AG04450 (cell line): ENCODE measurements around the gene NDUFS6. TPM values are rescaled to one million over a fixed set of nuclear protein-coding genes. Genes with fewer than 3 reads are reported as not detected.
"Not testable (repeated sequence)": the region's sequence is repeated elsewhere in the genome, so short reads cannot be mapped to it uniquely, and the experiment has no call there.

Experiments used
- CTCF ChIA-PET: fragments of 300-600, 350-600 bp; formaldehyde crosslinking; extraction: SDS; loops from one replicate; lab custom pipeline; 2022; ENCODE audit warnings: antibody characterized with exemption, inconsistent platforms; lab: Charles Lee
- POLR2A ChIA-PET: fragments of 350-600 bp; formaldehyde crosslinking; extraction: SDS; loops from one replicate; lab custom pipeline; 2021; ENCODE audit warnings: antibody characterized with exemption, inconsistent platforms; lab: Yijun Ruan, JAX
- DNase-seq: peaks from one replicate; pipeline ENCODE4 v3.0.0-alpha.2; 2011; ENCODE audit warnings: low read depth, low spot score
- H3K27ac ChIP-seq: one replicate; pipeline ENCODE4 v1.5.1; 2012; ENCODE audit warnings: low read depth, low read length, control low read depth
- H3K27me3 ChIP-seq: one replicate; pipeline ENCODE4 v1.6.0; 2012; ENCODE audit warnings: low read length; ENCODE audit not compliant: control insufficient read depth, insufficient read depth
- H3K4me3 ChIP-seq: 2 replicates; pipeline ENCODE4 v1.5.1; 2011; ENCODE audit warnings: mild to moderate bottlenecking, low read depth, low read length, control low read depth
- H3K9me3 ChIP-seq: 2 replicates; pipeline ENCODE4 v1.5.1; 2012; ENCODE audit warnings: low read length; ENCODE audit not compliant: control insufficient read depth, insufficient read depth
- polyA plus RNA-seq: library from polyadenylated mRNA; depleted of rRNA; stranded (reverse); fragments of >200 nt; gene quantifications from 2 replicates; pipeline ENCODE4 v1.2.3, GENCODE V29; 2011
- TF ChIP-seq, protein P1 (sequence below): IDR thresholded peaks from 2 replicates; pipeline ENCODE4 v1.5.1; 2011; ENCODE audit warnings: low read depth, low read length, control low read depth, inconsistent platforms

The NDUFS6 gene
- polyA plus RNA-seq, 1 experiment, result 51.8 TPM

GRCh38 chr5:1838013-1838412 lies 36.8 kb downstream of the NDUFS6 start:
- Histone ChIP-seq H3K4me3 (no peak overlapping the region), H3K9me3 (no peaks in the 10 kb centered on the region; the same call in 1 of the 2 replicates), H3K27ac (no peak overlapping the region), H3K27me3 (peaks cover 59% of the 10 kb centered on the region)
- TF ChIP-seq, protein P1, sequence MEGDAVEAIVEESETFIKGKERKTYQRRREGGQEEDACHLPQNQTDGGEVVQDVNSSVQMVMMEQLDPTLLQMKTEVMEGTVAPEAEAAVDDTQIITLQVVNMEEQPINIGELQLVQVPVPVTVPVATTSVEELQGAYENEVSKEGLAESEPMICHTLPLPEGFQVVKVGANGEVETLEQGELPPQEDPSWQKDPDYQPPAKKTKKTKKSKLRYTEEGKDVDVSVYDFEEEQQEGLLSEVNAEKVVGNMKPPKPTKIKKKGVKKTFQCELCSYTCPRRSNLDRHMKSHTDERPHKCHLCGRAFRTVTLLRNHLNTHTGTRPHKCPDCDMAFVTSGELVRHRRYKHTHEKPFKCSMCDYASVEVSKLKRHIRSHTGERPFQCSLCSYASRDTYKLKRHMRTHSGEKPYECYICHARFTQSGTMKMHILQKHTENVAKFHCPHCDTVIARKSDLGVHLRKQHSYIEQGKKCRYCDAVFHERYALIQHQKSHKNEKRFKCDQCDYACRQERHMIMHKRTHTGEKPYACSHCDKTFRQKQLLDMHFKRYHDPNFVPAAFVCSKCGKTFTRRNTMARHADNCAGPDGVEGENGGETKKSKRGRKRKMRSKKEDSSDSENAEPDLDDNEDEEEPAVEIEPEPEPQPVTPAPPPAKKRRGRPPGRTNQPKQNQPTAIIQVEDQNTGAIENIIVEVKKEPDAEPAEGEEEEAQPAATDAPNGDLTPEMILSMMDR, result no peak
- ChIA-PET POLR2A (no interaction called here), CTCF (no interaction called here)
- DNase-seq, result no peak

GRCh38 chr5:1840071-1840547 lies 38.9 kb downstream of the NDUFS6 start:
- peaks cover 43% of the 10 kb centered on the region for H3K27me3 ChIP-seq
- no peak overlapping the region for H3K4me3 ChIP-seq
- no peak overlapping the region for H3K27ac ChIP-seq
- ChIA-PET POLR2A (no interaction called here), CTCF (no interaction called here)
- TF ChIP-seq, protein P1, result no peak
- DNase-seq, result no peak
- no peaks in the 10 kb centered on the region; the same call in 1 of the 2 replicates for H3K9me3 ChIP-seq

GRCh38 chr5:1840741-1841521 lies 39.7 kb downstream of the NDUFS6 start:
- CTCF ChIA-PET, result no interaction called here
- TF ChIP-seq, protein P1, result no peak
- Histone ChIP-seq H3K27me3 (peaks cover 36% of the 10 kb centered on the region), H3K4me3 (no peak overlapping the region), H3K27ac (no peak overlapping the region), H3K9me3 (no peaks in the 10 kb centered on the region; the same call in 1 of the 2 replicates)
- DNase-seq, result no peak
- POLR2A ChIA-PET, result no interaction called here

GRCh38 chr5:1842004-1842819 lies 41.0 kb downstream of the NDUFS6 start:
- TF ChIP-seq, protein P1, result no peak
- Histone ChIP-seq H3K27me3 (peaks cover 27% of the 10 kb centered on the region), H3K9me3 (no peaks in the 10 kb centered on the region; the same call in 1 of the 2 replicates), H3K4me3 (no peak overlapping the region), H3K27ac (no peak overlapping the region)
- POLR2A ChIA-PET, result no interaction called here
- CTCF ChIA-PET, result no interaction called here
- DNase-seq, result no peak

- DNase-seq, H3K4me3 ChIP-seq, H3K27ac ChIP-seq, CTCF ChIA-PET, H3K9me3 ChIP-seq, POLR2A ChIA-PET: not testable (repeated sequence)
- H3K27me3 ChIP-seq, result peaks cover 23% of the 10 kb centered on the region
These were observed 42.6 kb downstream of the NDUFS6 start for GRCh38 chr5:1843761-1844160.
